ENCODE results near the gene FOXO3B. TPM values are rescaled to one million over a fixed set of nuclear protein-coding genes. Genes with fewer than 3 reads are reported as not detected.
"Not testable (repeated sequence)": the region's sequence is repeated elsewhere in the genome, so short reads cannot be mapped to it uniquely, and the experiment has no call there.

FOXO3B gene
- 1 to 10 TPM; 1.4 to 4.4 (median 2.5) TPM for total RNA-seq

- no CpG with 5 or more reads among the region's 58 CpGs for WGBS, 2 donors
- peak within 1 kb of the TSS; percentile 32 to 70 (median 54) for H3K4me3 ChIP-seq
- H3K27ac ChIP-seq, result peak within 1 kb of the TSS; percentile 49 to 74 (median 62)
- DNase-seq; H3K4me1 ChIP-seq; H3K27me3 ChIP-seq; intact Hi-C loops (cut with DNase I); H3K9me3 ChIP-seq; H3K36me3 ChIP-seq: not testable (repeated sequence)
Observed at GRCh38 chr17:18681767-18682571, at the start of gene FOXO3B. TSS of gene FOXO3B (minus strand) at chr17:18682314. CDS start at chr17:18681651, 663 bp downstream.

- H3K9me3 ChIP-seq; intact Hi-C loops (cut with DNase I); H3K27me3 ChIP-seq; DNase-seq; H3K4me3 ChIP-seq; H3K36me3 ChIP-seq: not testable (repeated sequence)
- peaks cover 3 to 33% (median 7%) of the 10 kb centered on the region in 3 donors for H3K4me1 ChIP-seq
- H3K27ac ChIP-seq, result peak overlapping the region in 2 of 4 donors; percentile 30 to 76
- WGBS, 2 donors, result 60 to 70% methylated on average over 1 of the region's 1 CpG
Observed at GRCh38 chr17:18723509-18723908, 41.4 kb upstream of the FOXO3B start.

GRCh38 chr17:18722612-18723011 is 40.5 kb upstream of the FOXO3B start:
- H3K9me3 ChIP-seq; H3K27me3 ChIP-seq; H3K4me3 ChIP-seq; intact Hi-C loops (cut with DNase I); H3K36me3 ChIP-seq; DNase-seq: not testable (repeated sequence)
- Histone ChIP-seq H3K27ac (peak overlapping the region; percentile 34 to 81 (median 59)), H3K4me1 (peaks cover 3 to 39% (median 7%) of the 10 kb centered on the region in 3 donors)
- WGBS, 2 donors, result 57 to 61% methylated on average over 4 of the region's 5 CpGs

GRCh38 chr17:18721775-18722547 is 39.8 kb upstream of the FOXO3B start:
- H3K27me3 ChIP-seq; H3K9me3 ChIP-seq; DNase-seq; H3K36me3 ChIP-seq; intact Hi-C loops (cut with DNase I); H3K4me3 ChIP-seq: not testable (repeated sequence)
- WGBS, 2 donors, result 20 to 50% methylated on average over 1 of the region's 12 CpGs
- Histone ChIP-seq H3K27ac (peak overlapping the region in 3 of 4 donors; percentile 59 to 92 (median 88)), H3K4me1 (peaks cover 3 to 40% (median 7%) of the 10 kb centered on the region in 3 donors)

DNA sequence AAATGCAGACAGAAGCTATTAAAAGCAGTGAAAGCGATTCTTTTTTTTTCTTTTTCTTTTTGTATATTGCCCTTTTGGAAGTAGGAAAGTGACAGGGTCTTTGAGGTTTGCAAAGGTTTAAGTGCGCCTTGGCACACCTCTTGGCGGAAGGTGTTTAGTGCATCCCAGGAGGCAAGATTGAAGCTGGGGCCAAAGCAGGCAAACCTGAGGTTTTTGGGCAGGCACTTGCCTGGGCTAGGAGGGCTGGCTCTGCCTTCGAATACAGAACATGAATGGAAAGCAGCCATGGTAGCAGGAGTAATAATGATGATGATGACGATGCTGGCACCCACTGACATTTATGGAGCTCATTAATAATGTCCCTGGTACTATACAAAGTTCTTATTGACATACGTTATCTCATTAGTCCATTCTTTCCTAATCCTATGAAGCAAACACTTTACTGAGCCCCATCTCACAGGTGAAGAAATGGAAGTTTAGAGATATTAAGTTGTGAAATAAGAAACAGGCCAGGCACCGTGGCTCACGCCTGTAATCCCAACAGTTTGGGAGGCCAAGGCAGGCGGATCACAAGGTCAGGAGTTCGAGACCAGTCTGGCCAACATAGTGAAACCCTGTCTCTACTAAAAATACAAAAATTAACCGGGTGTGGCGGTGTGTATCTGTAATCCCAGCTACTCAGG is 37.5 kb upstream of the FOXO3B start:
- H3K27me3 ChIP-seq; H3K9me3 ChIP-seq; intact Hi-C loops (cut with DNase I); H3K4me3 ChIP-seq; DNase-seq; H3K36me3 ChIP-seq: not testable (repeated sequence)
- Histone ChIP-seq H3K27ac (peak overlapping the region; percentile 82 to 92 (median 87)), H3K4me1 (peaks cover 3 to 40% (median 7%) of the 10 kb centered on the region in 3 donors)
- WGBS, 2 donors, result 53 to 63% methylated on average over 12 of the region's 12 CpGs

DNA sequence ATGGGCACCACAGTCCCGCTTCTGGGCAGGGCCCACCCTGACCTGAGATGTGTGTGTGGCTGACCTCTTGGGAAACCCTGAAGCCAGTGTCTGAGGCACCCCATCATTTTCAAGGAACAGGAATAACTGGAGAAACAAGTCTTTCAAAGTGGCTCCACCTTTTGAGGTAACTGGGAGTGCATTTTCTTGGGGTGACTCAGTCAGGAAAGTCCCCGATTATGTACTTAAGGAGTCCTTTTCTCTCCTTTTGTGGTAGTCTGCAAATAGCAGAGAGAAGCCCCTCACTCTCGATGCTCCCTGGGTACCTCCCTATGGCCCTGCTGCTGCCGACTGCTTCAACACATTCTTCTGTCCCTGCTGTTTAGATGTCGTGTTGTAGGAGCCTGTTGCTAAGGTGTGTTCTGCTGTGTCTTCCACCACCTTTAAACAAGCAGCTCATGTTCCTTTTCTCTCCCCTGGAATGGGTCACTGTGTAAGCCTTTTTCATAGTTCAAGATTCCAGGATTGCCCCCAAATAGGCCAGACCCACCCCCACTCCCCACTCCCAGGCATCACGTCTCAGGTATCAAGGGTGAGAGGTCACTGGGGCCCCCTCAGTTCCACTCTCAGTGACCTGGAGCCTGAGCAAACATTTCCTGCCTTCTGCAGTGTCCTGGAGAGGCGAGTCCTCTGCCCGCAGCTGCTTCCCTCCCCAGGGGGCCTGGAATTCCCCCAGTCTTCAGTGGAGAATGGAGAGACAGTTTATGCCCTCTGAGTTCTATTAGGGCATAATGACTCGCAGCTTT is 36.7 kb upstream of the FOXO3B start:
- Histone ChIP-seq H3K27ac (peak overlapping the region; percentile 82 to 92 (median 87)), H3K4me1 (peaks cover 3 to 40% (median 7%) of the 10 kb centered on the region in 3 donors)
- H3K27me3 ChIP-seq; DNase-seq; intact Hi-C loops (cut with DNase I); H3K4me3 ChIP-seq; H3K9me3 ChIP-seq; H3K36me3 ChIP-seq: not testable (repeated sequence)
- WGBS, 2 donors, result 30 to 60% methylated on average over 4 to 7 of the region's 9 CpGs

- H3K27ac ChIP-seq; H3K9me3 ChIP-seq; intact Hi-C loops (cut with DNase I); H3K27me3 ChIP-seq; H3K4me3 ChIP-seq; DNase-seq; H3K36me3 ChIP-seq; H3K4me1 ChIP-seq: not testable (repeated sequence)
- WGBS, 2 donors, result 12 to 18% methylated on average over 6 to 7 of the region's 7 CpGs
- TF ChIP-seq, protein P1, sequence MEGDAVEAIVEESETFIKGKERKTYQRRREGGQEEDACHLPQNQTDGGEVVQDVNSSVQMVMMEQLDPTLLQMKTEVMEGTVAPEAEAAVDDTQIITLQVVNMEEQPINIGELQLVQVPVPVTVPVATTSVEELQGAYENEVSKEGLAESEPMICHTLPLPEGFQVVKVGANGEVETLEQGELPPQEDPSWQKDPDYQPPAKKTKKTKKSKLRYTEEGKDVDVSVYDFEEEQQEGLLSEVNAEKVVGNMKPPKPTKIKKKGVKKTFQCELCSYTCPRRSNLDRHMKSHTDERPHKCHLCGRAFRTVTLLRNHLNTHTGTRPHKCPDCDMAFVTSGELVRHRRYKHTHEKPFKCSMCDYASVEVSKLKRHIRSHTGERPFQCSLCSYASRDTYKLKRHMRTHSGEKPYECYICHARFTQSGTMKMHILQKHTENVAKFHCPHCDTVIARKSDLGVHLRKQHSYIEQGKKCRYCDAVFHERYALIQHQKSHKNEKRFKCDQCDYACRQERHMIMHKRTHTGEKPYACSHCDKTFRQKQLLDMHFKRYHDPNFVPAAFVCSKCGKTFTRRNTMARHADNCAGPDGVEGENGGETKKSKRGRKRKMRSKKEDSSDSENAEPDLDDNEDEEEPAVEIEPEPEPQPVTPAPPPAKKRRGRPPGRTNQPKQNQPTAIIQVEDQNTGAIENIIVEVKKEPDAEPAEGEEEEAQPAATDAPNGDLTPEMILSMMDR (IDR thresholded peaks at IDR 0.05), result peak; percentile 17 to 69 (median 56)
Observed at GRCh38 chr17:18712354-18712999, 30.4 kb upstream of the FOXO3B start.

GRCh38 chr17:18708215-18708614 is 26.1 kb upstream of the FOXO3B start:
- intact Hi-C loops (cut with DNase I); H3K27me3 ChIP-seq; H3K9me3 ChIP-seq; DNase-seq; H3K36me3 ChIP-seq; H3K4me3 ChIP-seq; H3K4me1 ChIP-seq; H3K27ac ChIP-seq: not testable (repeated sequence)
- WGBS, 2 donors, result 90% methylated on average over 3 of the region's 3 CpGs

GRCh38 chr17:18705955-18706354 is 23.8 kb upstream of the FOXO3B start:
- H3K36me3 ChIP-seq; H3K9me3 ChIP-seq; intact Hi-C loops (cut with DNase I); H3K27me3 ChIP-seq; H3K4me3 ChIP-seq; DNase-seq; H3K27ac ChIP-seq; H3K4me1 ChIP-seq: not testable (repeated sequence)
- 79 to 93% methylated on average over 3 of the region's 3 CpGs for WGBS, 2 donors

DNA sequence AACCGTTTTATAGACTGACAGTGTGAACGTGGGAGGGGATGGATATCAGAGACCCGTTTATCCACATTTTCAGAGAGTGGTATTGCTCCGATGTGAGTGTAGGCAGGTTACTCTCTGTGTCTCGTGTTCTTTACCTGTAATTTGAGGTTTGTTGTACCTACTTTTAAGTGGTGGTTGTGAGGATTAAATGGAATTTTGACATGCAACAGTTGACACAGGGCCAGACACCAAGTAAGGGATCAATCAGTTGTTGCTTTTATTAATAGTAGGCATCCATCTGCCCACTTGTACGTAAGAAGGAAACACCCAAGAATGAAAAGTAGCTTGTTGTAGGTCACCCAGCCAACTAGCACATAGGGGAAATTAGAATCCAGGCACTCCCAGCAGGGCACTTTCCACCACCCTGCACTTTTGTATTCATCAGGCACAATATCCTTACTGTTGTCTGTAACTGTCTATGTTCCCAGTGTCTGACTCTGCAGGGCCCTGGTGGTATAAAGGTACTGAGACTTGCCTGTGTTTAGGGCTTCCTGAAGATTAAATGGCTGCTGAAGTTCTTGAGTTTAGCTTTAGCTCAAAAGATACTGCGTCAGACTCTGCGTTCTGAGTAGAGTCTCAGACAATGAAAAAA is 16.5 kb upstream of the FOXO3B start:
- H3K9me3 ChIP-seq; H3K36me3 ChIP-seq; DNase-seq; H3K27me3 ChIP-seq; H3K4me1 ChIP-seq; intact Hi-C loops (cut with DNase I): not testable (repeated sequence)
- 42 to 81% methylated on average over 5 to 7 of the region's 8 CpGs for WGBS, 2 donors
- peak overlapping the region in 1 of 4 donors; percentile 70 for H3K27ac ChIP-seq
- H3K4me3 ChIP-seq, result peak overlapping the region; percentile 28 to 61 (median 50)

Measured in esophagus squamous epithelium (tissue), 5 donors.